NCI-H2107 (cell line): ENCODE data around the gene DNAAF3.

Experiments used
- DNase-seq: peaks from one replicate; lab custom pipeline; 2025; lab: John Stamatoyannopoulos, UW

DNAAF3 gene

DNA sequence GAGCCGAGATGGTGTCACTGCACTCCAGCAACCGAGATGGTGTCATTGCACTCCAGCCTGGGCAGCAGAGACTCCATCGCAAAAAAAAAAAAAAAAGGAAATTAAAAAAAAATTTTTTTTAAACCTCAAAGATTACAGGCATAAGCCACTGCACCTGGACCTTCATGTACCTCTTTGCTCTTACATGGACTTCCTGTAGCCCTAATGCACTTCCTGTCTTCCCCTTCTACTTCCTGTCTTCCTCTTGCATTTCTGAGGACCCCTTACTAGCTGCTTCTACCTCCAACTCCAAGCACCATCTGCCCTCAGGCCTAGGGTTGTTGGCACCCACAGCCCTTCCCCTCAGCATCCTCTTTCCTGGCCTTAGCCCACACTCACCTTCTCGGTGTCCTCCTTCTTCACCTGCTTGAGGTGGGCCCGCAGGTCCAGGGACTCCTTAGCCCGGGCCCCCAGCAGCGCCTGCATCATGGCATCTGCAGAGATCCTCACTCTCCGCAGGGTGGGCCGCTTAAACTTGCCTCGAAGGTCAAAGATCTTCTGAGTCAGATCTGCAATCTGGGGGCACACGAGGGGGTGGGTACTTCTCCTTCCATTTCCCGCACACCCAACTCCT is 12.7 kb downstream of the DNAAF3 start:
- no peak for DNase-seq

DNA sequence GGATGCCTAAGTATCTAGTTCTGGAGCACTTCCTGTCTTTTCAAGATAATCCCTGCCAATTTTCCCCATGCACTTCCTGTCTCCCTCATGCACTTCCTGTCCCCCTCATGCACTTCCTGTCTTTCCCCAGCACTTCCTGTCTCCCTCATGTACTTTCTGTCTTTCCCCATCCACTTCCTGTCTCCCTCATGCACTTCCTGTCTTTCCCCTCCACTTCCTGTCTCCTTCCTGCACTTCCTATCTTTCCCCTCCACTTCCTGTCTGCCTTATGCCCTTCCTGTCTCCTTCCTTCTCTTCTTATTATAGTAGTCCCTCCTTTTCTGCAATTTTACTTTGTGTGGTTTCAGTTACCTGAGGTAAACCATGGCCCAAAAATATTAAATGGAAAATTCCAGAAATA is 14.4 kb downstream of the DNAAF3 start:
- DNase-seq = no peak

DNA sequence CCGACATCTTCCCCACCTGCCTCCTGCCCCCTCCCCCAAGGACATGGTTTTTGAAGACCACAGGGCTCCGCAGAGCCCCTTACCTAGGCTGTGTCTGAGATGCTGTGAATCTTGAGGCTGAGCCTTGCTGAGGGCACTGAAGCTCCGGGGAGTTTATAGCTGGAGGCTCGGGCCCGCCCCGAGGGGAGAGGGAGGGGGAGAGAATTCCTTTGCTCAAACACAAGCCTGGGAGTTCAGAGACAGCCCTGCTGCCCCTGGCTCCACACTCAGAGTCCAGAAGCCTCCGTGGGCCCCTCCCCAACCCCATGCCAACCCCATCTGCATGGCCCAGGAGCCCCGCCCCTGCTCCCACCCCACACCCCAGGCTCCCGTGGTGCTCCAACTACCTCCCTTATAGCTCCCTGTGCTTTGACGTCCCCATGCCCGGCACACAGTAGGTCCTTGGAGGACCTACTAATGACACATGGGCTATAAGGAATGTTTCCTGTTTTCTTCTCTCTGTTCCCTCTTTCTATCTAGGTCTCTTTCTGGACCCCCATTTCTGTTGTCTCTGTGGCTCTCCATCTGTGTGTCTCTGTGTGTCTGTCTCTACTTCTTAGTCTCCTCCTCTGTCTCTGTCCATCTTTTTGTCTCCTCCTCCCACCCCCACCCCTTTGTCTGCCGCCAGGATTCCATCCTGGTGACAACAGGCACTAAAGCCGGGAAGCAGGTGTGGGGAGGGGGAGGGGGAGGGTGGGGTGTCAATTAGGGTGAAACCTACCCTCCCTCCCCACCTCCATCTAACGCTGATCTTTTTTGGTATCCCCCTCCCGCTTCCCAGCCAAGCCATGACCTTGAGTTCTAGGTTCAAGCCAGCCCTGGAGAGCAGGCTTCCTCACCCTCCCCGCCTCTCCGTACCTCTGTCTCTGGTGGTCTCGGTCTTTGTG is 17.1 kb downstream of the DNAAF3 start, which contains the start of gene TNNT1:
TNNT1 (minus strand) TSS at position 129 of the 926 bp plus-strand sequence. CDS start 2,049 bp downstream, outside the sequence.
- no peak for DNase-seq

DNA sequence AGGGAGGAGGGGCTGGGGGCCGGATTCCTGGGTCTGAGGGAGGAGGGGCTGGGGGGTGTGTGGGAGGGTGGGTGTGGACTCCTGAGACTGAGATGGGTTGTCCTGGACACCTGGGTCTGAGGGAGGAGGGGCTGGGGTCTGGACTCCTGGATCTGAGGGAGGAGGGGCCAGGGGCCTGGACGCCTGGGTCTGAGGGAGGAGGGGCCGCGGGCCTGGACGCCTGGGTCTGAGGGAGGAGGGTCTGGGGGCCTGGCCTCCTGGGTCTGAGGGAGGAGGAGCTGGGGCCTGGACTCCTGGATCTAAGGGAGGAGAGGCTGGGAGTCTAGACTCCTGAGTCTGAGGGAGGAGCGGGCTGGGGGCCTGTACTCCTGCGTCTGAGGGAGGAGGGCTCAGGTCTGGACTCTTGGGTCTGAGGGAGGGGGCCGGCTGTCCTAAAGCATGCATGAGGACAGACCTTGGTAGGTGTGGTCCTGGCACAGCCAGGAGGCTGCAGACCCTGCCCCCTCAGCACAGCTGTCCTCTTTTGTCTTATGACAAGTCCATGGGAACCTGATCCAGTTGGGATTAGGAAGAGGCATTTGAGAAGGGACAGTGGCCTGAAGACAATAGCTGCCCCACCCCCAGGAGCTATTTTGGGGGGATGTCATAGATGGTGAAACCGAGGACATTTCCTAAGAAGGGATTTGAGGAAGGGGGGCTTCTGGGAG is 18.7 kb downstream of the DNAAF3 start:
- no peak for DNase-seq

DNA sequence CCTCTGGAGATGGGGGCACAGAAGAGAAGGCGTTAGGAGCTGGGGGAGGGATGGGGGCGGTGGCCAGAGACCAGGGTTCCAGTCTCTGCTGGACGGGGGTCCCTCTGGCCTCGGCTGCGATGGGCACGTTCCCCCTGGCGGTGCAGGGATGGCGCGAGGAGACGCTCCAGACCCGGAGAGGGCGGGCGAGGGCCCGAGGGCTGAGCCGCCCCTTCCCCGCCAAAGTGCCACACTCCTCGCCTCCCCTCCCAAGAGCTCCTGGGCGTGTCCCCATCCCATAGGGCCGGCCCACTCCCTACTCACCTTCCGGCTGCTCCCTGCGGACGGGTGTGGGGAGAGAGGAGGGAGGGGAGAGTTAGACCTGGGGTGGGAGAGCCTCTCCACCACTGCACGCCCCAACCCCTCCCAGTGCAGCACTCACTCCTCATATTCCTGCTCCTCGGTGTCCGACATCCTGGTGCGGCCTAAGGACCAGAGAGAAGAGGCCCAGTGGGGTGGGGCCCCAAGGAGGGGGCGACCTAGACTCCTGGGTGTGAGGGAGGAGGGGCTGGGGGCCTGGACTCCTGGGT is 19.6 kb downstream of the DNAAF3 start:
- DNase-seq = no peak

DNA sequence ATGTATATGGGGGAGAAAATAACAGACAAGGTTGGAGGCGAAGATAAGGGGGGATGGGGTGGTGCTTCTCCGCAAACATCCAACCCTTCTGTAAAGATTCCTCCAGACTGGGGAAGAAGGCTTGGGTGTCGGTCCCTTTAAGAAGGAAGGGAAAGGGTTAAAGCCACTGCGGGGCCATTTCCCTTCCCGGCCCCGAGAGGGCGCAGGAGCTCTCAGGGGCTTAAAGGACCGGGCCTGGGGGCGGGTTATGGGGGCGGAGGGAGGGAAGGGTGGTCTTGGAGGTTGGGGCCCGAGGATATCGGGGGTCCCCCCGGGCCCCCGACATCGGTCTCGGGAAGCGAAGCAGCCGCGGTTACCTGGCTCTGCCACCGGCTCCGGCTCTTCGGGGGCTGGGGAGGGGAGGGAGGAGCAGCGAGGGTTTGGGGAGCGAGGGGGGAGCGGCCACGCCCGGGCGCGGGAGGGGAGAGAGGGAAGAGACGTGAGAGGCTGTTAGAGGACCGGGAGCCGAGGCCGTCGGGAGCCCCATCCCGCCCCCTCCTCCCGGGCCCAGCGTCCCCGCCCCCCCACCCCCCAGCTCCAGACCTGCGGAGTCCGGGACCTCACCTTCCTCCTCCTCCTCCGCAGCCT is 20.2 kb downstream of the DNAAF3 start:
- peak; percentile 26 for DNase-seq

DNA sequence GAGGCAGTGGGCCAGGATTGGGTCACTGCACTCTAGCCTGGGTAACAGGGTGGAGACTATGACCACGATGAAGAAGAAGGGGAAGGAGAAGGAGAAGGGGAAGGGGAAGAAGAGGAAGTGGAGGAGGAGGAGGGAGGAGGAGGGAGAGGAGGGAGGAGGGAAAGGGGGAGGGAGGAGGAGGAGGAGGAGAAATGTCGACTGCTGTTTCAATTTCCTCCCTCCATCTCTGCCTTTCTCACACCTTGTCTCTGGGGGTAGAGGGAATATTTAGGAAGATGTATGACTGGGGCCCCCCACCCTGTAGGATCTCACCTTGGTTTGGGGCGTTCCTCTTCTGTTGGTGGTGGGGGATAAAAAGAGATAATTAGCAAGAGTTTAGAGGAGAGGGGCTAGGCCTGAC is 21.2 kb downstream of the DNAAF3 start:
- no peak for DNase-seq

DNA sequence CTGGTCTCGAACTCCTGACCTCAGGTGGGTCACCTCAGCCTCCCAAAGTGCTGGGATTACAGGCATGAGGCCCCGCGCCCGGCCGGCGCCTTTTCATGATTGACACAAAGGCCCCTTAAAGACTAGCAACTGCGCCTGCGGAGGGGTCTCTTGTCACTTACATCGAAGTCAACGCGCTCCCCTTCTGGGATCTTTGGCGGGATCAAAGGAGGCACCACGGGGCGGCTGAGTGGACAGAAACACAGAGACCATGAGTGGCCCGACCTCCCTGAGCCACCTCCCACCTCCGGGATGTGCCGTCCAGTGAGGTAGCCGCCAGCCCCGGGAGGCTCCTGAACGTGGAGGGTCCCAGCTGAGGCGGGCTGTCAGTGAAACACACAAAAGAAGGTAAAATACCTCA is 24.7 kb downstream of the DNAAF3 start:
- DNase-seq = no peak

DNA sequence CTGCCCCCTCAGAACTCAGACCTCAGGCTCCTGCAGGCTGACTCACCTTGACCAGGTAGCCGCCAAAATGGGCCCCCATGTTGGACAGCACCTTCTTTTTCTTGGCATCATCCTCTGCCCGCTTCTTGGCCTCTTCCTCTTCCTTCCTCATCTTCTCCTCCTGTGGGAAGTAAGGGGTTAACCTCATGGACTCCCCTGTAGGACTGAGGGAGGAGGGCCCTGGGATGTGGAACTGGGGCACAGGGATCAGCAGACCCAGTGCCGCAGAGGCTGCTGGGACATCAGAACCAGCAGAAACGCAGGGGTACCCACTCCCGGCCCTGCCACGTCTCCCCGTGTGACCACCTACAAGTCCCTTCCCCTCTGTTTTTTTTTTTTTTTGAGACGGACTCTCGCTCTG is 28.5 kb downstream of the DNAAF3 start:
- DNase-seq = no peak

DNA sequence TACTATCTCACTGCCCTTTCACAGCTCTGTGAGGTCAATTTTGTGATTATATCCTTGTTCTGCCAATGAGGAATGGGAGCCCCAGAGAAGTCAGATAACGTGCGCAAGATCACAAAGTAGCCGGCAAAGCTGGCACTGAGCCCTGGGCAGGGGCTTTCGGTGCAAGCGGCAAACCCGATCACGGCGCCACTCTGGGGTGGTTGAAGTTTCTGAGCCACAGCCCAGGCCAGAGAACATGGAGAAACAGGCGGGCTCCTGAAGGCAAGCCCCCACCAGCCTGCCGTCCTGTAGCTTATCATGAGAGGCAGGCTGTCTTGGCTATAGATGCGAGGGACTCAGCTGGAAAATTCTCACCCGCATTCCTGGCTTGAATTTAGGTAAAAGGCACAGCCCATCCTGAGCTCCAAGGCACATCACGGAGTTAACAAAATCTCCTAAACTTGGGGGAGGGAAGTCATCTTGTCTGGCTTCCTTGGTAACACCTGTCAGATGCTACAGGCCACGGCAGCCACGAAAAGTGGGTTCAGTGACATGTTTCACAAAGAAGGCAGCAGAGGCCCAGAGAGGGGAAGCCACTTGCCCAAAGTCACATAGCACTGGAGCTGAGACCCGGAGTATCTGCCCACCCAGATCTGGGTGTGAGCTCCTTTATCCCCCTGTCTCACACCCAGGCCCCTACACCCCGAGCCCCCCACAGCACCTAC is 29.9 kb downstream of the DNAAF3 start:
- no peak for DNase-seq

DNA sequence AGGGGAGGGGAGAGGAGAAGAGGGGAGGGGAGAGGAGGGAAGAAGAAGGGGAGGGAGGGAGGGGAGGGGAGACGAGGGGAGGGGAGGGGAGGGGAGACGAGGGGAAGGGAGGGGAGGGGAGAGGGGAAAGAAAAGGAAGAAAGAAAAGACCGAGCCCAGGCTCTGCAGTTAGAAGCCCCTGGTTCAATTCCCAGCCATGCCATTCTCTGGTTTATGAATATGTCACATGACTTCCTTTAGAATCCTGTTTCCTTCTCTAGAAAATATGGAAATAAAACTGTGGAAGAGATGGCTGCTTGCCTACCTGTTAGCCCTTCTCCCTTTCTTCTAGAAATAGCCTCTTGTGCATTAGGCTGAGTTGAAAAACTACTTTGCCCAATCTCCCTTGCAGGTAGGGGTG is 31.7 kb downstream of the DNAAF3 start:
- DNase-seq = no peak

DNA sequence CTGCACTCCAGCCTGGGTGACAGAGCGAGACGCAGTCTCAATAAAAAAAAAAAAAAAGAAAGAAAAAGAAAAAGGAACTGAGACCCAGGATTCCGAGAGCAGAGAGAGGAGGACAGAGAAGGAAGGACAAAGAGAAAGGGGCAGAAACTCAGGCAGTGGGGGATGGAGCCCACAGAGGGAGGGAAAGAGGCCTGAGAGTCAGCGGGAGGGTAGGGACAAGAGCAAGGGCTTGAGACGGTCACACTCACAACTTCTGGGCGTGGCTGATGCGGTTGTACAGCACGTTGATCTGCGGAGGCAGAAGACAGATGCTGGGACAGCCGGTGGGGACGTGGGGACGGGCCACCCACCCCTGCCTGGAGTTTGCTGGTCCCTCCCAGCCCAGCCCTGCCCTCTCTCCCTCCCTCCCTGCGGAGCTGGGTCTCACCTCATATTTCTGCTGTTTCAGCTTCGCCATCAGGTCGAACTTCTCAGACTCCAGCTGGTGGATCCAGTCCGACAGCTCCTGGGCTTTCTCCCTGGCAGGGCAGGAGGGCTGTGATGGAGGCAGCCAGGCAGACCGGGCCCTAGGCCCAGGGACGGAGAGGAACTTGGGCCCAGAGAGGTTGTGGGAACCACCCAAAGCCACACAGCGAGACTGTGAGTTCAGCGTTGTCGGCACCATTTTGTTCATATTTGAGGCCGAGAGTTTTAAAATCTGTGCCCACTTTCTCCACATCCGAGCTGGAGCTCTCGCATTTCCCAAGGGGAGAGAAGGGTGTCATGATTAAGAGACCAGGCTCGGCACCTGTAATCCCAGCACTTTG is 32.6 kb downstream of the DNAAF3 start:
- DNase-seq = no peak

DNA sequence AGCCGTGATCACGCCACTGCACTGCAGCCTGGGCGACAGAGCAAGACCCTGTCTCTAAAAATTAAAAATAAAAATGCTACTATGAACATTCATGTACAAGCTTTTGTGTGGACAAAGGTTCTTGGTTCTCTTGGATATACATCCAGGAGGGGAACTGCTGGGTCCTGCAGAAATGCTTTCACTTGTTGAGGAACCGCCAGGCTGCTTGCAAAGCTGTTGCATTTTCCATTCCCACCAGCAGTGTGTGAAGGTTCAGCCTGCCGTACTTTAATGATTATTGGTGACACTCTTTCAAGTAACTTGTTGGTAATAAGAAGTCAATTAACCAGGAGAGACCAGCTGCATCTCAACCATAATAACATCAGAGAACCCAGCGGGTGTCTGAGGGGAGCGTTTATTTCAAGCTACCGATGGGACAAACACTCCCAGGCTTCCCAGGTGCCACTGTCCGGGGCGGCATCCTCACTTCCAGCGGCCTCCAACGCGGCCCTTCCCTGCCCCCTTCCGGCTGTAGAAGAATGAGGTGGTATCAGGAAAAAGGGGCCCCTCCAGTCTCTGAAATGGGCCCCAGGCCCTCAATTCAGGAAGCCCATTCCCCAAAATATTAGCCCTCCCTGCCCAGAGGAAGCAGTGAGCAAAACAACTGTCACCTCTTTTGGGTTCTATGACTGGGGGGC is 33.8 kb downstream of the DNAAF3 start:
- no peak for DNase-seq

DNA sequence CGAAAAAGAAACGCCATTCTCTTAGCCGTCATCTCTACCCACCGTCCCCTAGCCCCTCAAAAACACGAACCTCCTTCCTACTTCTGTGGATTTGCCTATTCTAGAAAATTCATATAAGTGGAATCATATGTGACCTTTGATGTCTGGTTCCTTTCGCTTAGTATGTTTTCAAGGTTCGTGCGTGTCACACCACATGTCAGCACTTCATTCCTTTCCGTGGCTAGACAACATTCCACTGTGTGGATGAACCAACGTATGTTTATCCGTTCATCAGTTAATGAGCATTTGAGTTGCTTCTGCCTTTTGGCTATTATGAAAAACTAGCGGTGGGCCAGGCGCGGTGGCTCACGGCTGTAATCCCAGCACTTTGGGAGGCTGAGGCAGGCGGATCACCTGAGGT is 35.0 kb downstream of the DNAAF3 start:
- DNase-seq = no peak

DNA sequence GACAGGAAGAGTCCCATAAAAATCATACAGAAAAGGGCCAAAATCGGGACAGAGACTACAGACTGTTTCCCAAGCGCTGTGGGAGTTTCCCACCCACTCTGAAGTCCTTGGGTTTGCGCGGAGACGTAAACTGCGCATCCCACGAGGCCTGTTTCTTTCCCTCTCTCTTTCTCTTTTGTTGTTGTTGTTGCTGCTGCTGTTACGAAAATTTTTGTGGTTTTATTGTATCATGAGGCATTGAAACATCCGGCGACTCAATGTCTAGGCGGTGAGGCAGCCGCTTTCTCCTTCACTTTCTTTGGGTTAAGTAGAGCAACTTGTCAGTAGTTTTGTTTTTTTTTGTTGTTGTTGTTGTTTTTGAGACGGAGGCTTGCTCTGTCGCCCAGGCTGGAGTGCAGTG is 47.4 kb downstream of the DNAAF3 start:
- DNase-seq = no peak

DNA sequence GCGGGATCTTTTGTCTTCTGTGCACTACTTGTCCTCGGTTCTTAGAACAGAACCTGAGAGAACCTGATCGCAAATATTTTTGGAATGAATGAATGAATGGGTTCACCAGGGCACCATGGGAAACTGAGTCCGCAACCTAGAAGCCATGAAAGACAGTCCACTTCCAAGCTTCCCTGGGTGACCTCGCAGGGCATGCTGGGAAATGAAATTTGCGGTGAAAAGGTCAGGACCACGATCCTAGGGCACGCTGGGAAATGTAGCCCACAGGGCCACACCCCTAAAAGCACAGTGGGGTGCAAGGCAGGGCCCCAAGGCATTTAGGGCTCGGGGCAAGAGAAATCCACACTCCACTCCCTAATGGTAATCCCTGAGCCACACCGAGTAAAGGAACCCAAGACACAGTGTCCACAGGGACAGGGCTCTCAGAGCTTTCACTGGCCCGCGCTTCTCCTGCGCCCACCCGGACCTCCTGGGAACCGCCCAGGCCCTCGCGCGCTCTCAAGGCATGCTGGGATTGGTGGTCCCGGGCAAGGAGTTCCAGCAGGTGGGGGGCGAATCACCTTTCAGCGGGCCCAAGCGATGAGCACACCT is 47.9 kb downstream of the DNAAF3 start:
- no peak for DNase-seq

DNA sequence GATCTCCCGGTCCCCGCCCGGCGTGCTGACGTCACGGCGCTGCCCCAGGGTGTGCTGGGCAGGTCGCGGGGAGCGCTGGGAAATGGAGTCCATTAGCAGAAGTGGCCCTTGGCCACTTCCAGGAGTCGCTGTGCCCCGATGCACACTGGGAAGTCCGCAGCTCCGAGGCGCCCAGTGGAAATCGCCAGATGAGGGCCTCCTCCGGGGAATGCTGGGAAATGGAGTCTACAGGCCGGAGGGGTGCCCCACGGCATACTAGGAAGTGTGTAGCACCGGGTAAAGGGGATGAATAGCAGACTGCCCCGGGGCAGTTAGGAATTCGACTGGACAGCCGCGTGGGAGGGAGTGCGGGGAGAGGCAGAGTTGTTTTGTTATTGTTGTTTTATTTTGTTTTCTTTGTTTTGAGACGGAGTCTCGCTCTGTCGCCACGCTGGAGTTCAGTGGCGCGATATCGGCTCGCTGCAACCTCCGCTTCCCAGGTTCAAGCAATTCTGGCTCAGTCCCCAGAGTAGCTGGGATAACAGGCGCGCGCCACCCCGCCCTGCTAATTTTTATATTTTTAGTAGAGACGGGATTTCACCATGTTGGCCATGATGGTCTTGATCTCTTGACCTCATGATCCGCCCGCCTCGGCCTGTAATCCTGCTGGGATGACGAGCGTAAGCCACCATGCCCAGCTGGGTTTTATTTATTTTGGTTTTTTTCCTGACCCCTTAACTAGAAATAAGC is 48.6 kb downstream of the DNAAF3 start:
- DNase-seq = peak; percentile 91

DNA sequence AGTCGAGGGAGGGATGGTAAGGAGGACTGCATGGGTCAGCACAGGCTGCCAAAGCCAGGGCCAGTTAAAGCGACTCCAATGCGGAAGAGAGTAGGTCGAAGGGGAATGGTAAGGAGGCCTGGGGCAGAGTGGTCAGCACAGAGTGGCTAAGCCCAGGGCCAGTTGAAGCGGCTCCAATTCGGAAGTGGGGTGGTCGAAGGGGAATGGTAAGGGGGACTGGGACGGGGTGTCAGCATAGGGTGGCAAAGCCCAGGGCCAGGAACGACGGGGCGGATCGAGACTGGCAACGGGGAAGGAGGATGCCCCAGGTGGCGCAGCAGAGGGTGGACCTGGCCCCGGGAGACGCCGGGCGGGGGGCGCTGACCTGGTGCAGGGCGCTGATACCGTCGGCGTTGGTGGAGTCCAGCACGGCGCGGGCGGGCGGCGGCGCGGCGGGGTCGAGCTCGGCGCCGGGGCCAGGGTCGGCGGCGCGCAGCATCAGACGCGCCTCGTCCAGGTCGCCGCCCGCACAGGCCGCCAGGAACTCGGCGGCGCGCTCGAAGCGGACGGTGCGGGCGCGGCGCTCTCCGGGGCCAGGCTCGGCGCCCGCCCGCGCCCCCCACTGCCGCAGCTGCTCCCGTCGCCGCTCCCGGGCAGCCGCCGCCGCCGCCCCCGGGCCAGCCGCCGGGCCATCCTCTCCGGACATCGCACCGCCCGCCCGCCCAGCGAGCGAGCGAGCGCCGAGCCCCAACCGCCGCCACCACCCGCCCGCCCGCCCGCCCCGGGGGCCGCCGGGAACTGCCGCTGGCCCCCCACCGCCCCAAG is 49.4 kb downstream of the DNAAF3 start, which contains the start of gene PPP1R12C:
PPP1R12C (minus strand) TSS at position 779 of the 804 bp plus-strand sequence; CDS start at position 685, 94 bp downstream.
- no peak for DNase-seq
